ENCODE results near the gene ULBP2.

DNA sequence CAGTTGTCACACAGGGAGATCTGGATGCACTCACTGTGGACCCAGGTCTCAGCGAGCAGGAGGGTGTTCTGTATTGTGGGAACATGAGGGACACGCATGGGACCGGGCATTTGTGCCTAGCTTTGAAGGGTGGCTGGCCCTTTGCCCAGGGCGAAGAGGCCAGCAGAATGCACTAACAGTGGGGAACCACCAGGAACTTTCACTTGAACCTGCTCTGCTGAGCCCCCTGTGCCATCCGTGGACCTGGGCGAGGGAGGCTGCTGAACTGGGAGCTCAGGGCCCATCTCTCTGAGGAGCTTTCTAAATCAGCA, 1.2 kb upstream of the ULBP2 start:
- TF ChIP-seq, protein P1, sequence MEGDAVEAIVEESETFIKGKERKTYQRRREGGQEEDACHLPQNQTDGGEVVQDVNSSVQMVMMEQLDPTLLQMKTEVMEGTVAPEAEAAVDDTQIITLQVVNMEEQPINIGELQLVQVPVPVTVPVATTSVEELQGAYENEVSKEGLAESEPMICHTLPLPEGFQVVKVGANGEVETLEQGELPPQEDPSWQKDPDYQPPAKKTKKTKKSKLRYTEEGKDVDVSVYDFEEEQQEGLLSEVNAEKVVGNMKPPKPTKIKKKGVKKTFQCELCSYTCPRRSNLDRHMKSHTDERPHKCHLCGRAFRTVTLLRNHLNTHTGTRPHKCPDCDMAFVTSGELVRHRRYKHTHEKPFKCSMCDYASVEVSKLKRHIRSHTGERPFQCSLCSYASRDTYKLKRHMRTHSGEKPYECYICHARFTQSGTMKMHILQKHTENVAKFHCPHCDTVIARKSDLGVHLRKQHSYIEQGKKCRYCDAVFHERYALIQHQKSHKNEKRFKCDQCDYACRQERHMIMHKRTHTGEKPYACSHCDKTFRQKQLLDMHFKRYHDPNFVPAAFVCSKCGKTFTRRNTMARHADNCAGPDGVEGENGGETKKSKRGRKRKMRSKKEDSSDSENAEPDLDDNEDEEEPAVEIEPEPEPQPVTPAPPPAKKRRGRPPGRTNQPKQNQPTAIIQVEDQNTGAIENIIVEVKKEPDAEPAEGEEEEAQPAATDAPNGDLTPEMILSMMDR (conservative IDR thresholded peaks at IDR 0.05; ENCODE audit: low read depth, low read length) = no peak
- TF ChIP-seq EZH2 (IDR thresholded peaks at IDR 0.05; ENCODE audit: borderline replicate concordance, low read depth, low read length, poor library complexity, severe bottlenecking) = no peak
